H1 (cell line): Measurements from ENCODE around the gene TYW1B. TPM values are rescaled to one million over a fixed set of nuclear protein-coding genes. Genes with fewer than 3 reads are reported as not detected.
"Not testable (repeated sequence)": the region's sequence is repeated elsewhere in the genome, so short reads cannot be mapped to it uniquely, and the experiment has no call there.

ENCODE experiments used
- CTCF ChIA-PET: fragments of 300-600 bp; sonication (Branson Sonifier 250); formaldehyde crosslinking; loops from one replicate; lab custom pipeline; 2021; ENCODE audit not compliant: partially characterized antibody; lab: Charles Lee
- POLR2A ChIA-PET: fragments of 300-600 bp; sonication (Branson Sonifier 250); formaldehyde crosslinking; loops from one replicate; lab custom pipeline; 2021; ENCODE audit warnings: inconsistent platforms; ENCODE audit not compliant: partially characterized antibody; lab: Charles Lee
- DNase-seq, 2 experiments: peaks; one replicate each; pipeline versions ENCODE4 v3.0.0 to v3.0.0-alpha.2; 2010 to 2022; ENCODE audit warnings: low spot score in 2 of 2, low read depth in 1 of 2, mixed read lengths in 1 of 2
- FAIRE-seq: peaks from 2 replicates; lab custom pipeline; 2011; peaks lifted over from hg19 to GRCh38; lab: Jason Lieb, UNC
- H2AFZ ChIP-seq: 2 replicates; pipeline ENCODE4 v1.8.1; 2012; ENCODE audit warnings: low read length, inconsistent platforms
- H2AK5ac ChIP-seq: 2 replicates; pipeline ENCODE4 v1.6.1; 2013; ENCODE audit warnings: low read depth, low read length
- H2BK120ac ChIP-seq: replicated peaks from 2 replicates; pipeline ENCODE3; 2013; ENCODE audit warnings: low read depth, low read length, inconsistent platforms
- H2BK12ac ChIP-seq: 2 replicates; pipeline ENCODE4 v1.6.1; 2013; ENCODE audit warnings: low read depth, low read length
- H2BK15ac ChIP-seq: 2 replicates; pipeline ENCODE4 v1.6.1; 2013; ENCODE audit warnings: low read length
- H2BK20ac ChIP-seq: 2 replicates; pipeline ENCODE4 v1.6.1; 2013; ENCODE audit warnings: low read length
- H2BK5ac ChIP-seq: 2 replicates; pipeline ENCODE4 v1.6.1; 2013; ENCODE audit warnings: low read depth, low read length
- H3K14ac ChIP-seq: 2 replicates; pipeline ENCODE4 v1.6.1; 2013; ENCODE audit warnings: inconsistent platforms; ENCODE audit not compliant: insufficient read length
- H3K18ac ChIP-seq: 2 replicates; pipeline ENCODE4 v1.6.1; 2013; ENCODE audit warnings: low read length; ENCODE audit errors: extremely low read depth
- H3K23ac ChIP-seq: 2 replicates; pipeline ENCODE4 v1.6.1; 2013; ENCODE audit warnings: inconsistent platforms; ENCODE audit not compliant: insufficient read length
- H3K23me2 ChIP-seq: 2 replicates; pipeline ENCODE4 v1.6.1; 2013; ENCODE audit warnings: low read depth, low read length
- H3K27ac ChIP-seq: 2 replicates; pipeline ENCODE4 v1.6.1; 2011; ENCODE audit warnings: low read depth, low read length, inconsistent platforms
- H3K27me3 ChIP-seq, 4 experiments: replicated peaks in 1 of 4; 1 replicate in 1 of 4; 2 replicates in 3 of 4; pipeline versions ENCODE4 v1.6.1 to v1.8.1; 2011 to 2013; ENCODE audit warnings: low read length in 3 of 4, mild to moderate bottlenecking in 3 of 4, inconsistent platforms in 2 of 4, mixed read lengths in 2 of 4, moderate library complexity in 1 of 4; ENCODE audit not compliant: control insufficient read depth in 3 of 4, insufficient read depth in 3 of 4; ENCODE audit errors: extremely low read depth in 1 of 4
- H3K36me3 ChIP-seq, 4 experiments: 2 replicates each; pipeline versions ENCODE4 v1.6.1 to v1.8.1; 2011 to 2013; ENCODE audit warnings: mild to moderate bottlenecking in 4 of 4, low read length in 3 of 4, moderate library complexity in 2 of 4, control low read depth in 1 of 4, inconsistent platforms in 1 of 4; ENCODE audit not compliant: insufficient read depth in 4 of 4, control insufficient read depth in 2 of 4
- H3K4ac ChIP-seq: replicated peaks from 2 replicates; pipeline ENCODE3; 2013; ENCODE audit warnings: low read length, low read depth, mixed read lengths, inconsistent platforms; ENCODE audit not compliant: insufficient read length
- H3K4me1 ChIP-seq, 4 experiments: replicated peaks in 1 of 4; 1 replicate in 1 of 4; 2 replicates in 3 of 4; pipeline versions ENCODE4 v1.6.1 to v1.8.1; 2011 to 2013; ENCODE audit warnings: low read length in 3 of 4, inconsistent platforms in 2 of 4, mixed read lengths in 1 of 4; ENCODE audit not compliant: insufficient read depth in 4 of 4, control insufficient read depth in 3 of 4
- H3K4me2 ChIP-seq, 2 experiments: 2 replicates each; pipeline versions ENCODE4 v1.6.1 to v1.8.1; 2011 to 2013; ENCODE audit warnings: low read depth in 2 of 2, low read length in 2 of 2, control low read depth in 1 of 2, inconsistent platforms in 1 of 2, mild to moderate bottlenecking in 1 of 2; ENCODE audit not compliant: insufficient read depth in 1 of 2
- H3K4me3 ChIP-seq, 4 experiments: fragments of 200-600, 300-600 bp in 1 of 4; sonication (generic), shearing (Covaris generic), sonication (Bioruptor Twin) in 1 of 4; 2 replicates each; pipeline versions ENCODE4 v1.5.1 to v1.8.1; 2011 to 2016; ENCODE audit warnings: low read length in 4 of 4, low read depth in 3 of 4, control low read depth in 2 of 4, inconsistent platforms in 2 of 4, mild to moderate bottlenecking in 2 of 4, mixed read lengths in 1 of 4, moderate library complexity in 1 of 4; ENCODE audit not compliant: insufficient read depth in 2 of 4; ENCODE audit errors: extremely low read depth in 1 of 4
- H3K56ac ChIP-seq: replicated peaks from 2 replicates; pipeline ENCODE3; 2013; ENCODE audit warnings: low read depth, mild to moderate bottlenecking, mixed read lengths, low read length, inconsistent platforms; ENCODE audit not compliant: insufficient read length
- H3K79me1 ChIP-seq: 2 replicates; pipeline ENCODE4 v1.6.1; 2013; ENCODE audit warnings: low read depth, low read length, control low read depth
- H3K79me2 ChIP-seq, 2 experiments: 2 replicates each; pipeline versions ENCODE4 v1.6.1 to v1.8.1; 2012 to 2013; ENCODE audit warnings: low read length in 2 of 2, mild to moderate bottlenecking in 2 of 2, inconsistent platforms in 1 of 2; ENCODE audit not compliant: insufficient read depth in 2 of 2, control insufficient read depth in 1 of 2
- H3K9ac ChIP-seq, 4 experiments: replicated peaks in 1 of 4; 1 replicate in 1 of 4; 2 replicates in 3 of 4; pipeline versions ENCODE4 v1.6.1 to v1.8.1; 2011 to 2013; ENCODE audit warnings: low read depth in 3 of 4, low read length in 3 of 4, control low read depth in 2 of 4, mild to moderate bottlenecking in 2 of 4, moderate library complexity in 2 of 4, inconsistent platforms in 1 of 4; ENCODE audit errors: extremely low read depth in 1 of 4
- H3K9me3 ChIP-seq, 2 experiments: 2 replicates each; pipeline versions ENCODE4 v1.6.1 to v1.8.1; 2012 to 2013; ENCODE audit warnings: mild to moderate bottlenecking in 2 of 2, moderate library complexity in 2 of 2, control low read depth in 1 of 2, inconsistent platforms in 1 of 2, low read depth in 1 of 2, low read length in 1 of 2, mixed read lengths in 1 of 2; ENCODE audit not compliant: insufficient read depth in 2 of 2
- H4K20me1 ChIP-seq, 2 experiments: replicated peaks in 1 of 2; 2 replicates each; pipeline versions ENCODE3 to v1.8.1; 2011 to 2013; ENCODE audit warnings: inconsistent platforms in 2 of 2, low read length in 2 of 2, mild to moderate bottlenecking in 1 of 2; ENCODE audit not compliant: insufficient read depth in 2 of 2, control insufficient read depth in 1 of 2
- H4K5ac ChIP-seq: 2 replicates; pipeline ENCODE4 v1.6.1; 2013; ENCODE audit warnings: low read length, low read depth, mixed read lengths, inconsistent platforms; ENCODE audit not compliant: insufficient read length
- H4K8ac ChIP-seq: 2 replicates; pipeline ENCODE4 v1.8.0; 2013; ENCODE audit warnings: mild to moderate bottlenecking, moderate library complexity, low read length, inconsistent platforms; ENCODE audit not compliant: insufficient read depth; ENCODE audit errors: extremely low read depth
- H4K91ac ChIP-seq: replicated peaks from 2 replicates; pipeline ENCODE3; 2013; ENCODE audit warnings: low read length, mixed read lengths, inconsistent platforms; ENCODE audit not compliant: insufficient read length
- WGBS, 2 experiments: shearing (Covaris generic) in 1 of 2; methylation state at CpG; one replicate each; pipeline versions ENCODE4 v1.1.6 to v1.1.7; 2013 to 2015; ENCODE audit warnings: low lambda C conversion rate in 2 of 2, mixed read lengths in 2 of 2, inconsistent platforms in 1 of 2, low coverage in 1 of 2, missing lambda C conversion rate in 1 of 2; ENCODE audit not compliant: insufficient replicate concordance in 2 of 2, insufficient coverage in 1 of 2, insufficient read length in 1 of 2; ENCODE audit errors: extremely low coverage in 1 of 2, missing lambda C conversion rate in 1 of 2; 5-methylcytosine and 5-hydroxymethylcytosine counted together
- polyA plus RNA-seq, 7 experiments: library from polyadenylated mRNA; depleted of rRNA in 3 of 7; stranded (reverse) in 5 of 7; unstranded in 2 of 7; fragments of >200 nt in 5 of 7; fragments of 200-250 nt in 2 of 7; gene quantifications; 1 replicate in 5 of 7; 2 replicates in 1 of 7; 4 replicates in 1 of 7; pipeline versions ENCODE4 v1.2.1 to v1.2.3, GENCODE V29; 2011 to 2013; ENCODE audit warnings: missing spikeins in 2 of 7, mixed read lengths in 2 of 7
- total RNA-seq: library from RNA; stranded (reverse); fragmentation: NEBNext Ultra II Directional; extraction: Animal tissue kit (Norgen Biotek cat#: 25700); gene quantifications from 2 replicates; pipeline ENCODE4 v1.2.1, GENCODE V29; 2021

The TYW1B gene
- total and polyA plus RNA-seq, 2 of the 8 experiments (the other 6 are each of a cell fraction or from before 2014, with no cell fraction given) = 6.8 to 12.6 TPM

GRCh38 chr7:72691442-72691841 lies 136.6 kb downstream of the TYW1B start:
- H3K18ac ChIP-seq, H3K14ac ChIP-seq, H3K36me3 ChIP-seq, H3K79me1 ChIP-seq, H2AFZ ChIP-seq, H3K9me3 ChIP-seq, H4K20me1 ChIP-seq, H3K27me3 ChIP-seq, H3K4me3 ChIP-seq, H3K27ac ChIP-seq, H2BK12ac ChIP-seq, FAIRE-seq, CTCF ChIA-PET, H3K23me2 ChIP-seq, H2BK15ac ChIP-seq, H3K79me2 ChIP-seq, H4K91ac ChIP-seq, H4K5ac ChIP-seq, H2BK120ac ChIP-seq, POLR2A ChIA-PET, H3K9ac ChIP-seq, H3K4ac ChIP-seq, H2BK20ac ChIP-seq, H4K8ac ChIP-seq, H2AK5ac ChIP-seq, H3K56ac ChIP-seq, H3K23ac ChIP-seq: not testable (repeated sequence)
- 0 out of 2 replicates have a peak overlapping the region, but pooled peaks have one; percentile 92 for H2BK5ac ChIP-seq
- DNase-seq = peak in 1 of 2 experiments; percentile 5
- H3K4me2 ChIP-seq = 0 out of 4 replicates have a peak overlapping the region, but pooled peaks of 1 of the 2 experiments have one; percentile 4
- 3% methylated on average over 2 of the region's 2 CpGs; no CpG with 5 or more reads in 1 of the 2 experiments for WGBS, 2 experiments
- H3K4me1 ChIP-seq = peaks cover 0 to 14% (median 11%) of the 10 kb centered on the region in 4 experiments; a peak in 5 of 7 replicates

GRCh38 chr7:72690177-72690576 lies 137.8 kb downstream of the TYW1B start:
- H4K20me1 ChIP-seq, H3K27ac ChIP-seq, H2AK5ac ChIP-seq, H2BK5ac ChIP-seq, H3K56ac ChIP-seq, H4K5ac ChIP-seq, H3K79me1 ChIP-seq, H2BK20ac ChIP-seq, H3K23ac ChIP-seq, DNase-seq, H2BK120ac ChIP-seq, H3K18ac ChIP-seq, FAIRE-seq, H4K91ac ChIP-seq, H3K36me3 ChIP-seq, H3K4me2 ChIP-seq, H2AFZ ChIP-seq, H3K79me2 ChIP-seq, H3K9ac ChIP-seq, H4K8ac ChIP-seq, H3K9me3 ChIP-seq, H3K4ac ChIP-seq, H3K23me2 ChIP-seq, H3K4me3 ChIP-seq, CTCF ChIA-PET, H2BK15ac ChIP-seq, POLR2A ChIA-PET, H2BK12ac ChIP-seq, H3K27me3 ChIP-seq, H3K14ac ChIP-seq: not testable (repeated sequence)
- H3K4me1 ChIP-seq = peaks cover 0 to 12% (median 11%) of the 10 kb centered on the region in 4 experiments; a peak in 5 of 7 replicates
- 72% methylated on average over 2 of the region's 2 CpGs; no CpG with 5 or more reads in 1 of the 2 experiments for WGBS, 2 experiments
